Measurements from ENCODE around the gene FMO3. TPM values are rescaled to one million over a fixed set of nuclear protein-coding genes. Genes with fewer than 3 reads are reported as not detected.

Gene FMO3
- total RNA-seq, 1 donor from 2014 or later: not detected

- Mint-ChIP-seq H3K4me1 (ENCODE audit: low read depth) (peaks cover 2% of the 10 kb centered on the region), H3K27me3 (no peaks in the 10 kb centered on the region), H3K36me3 (ENCODE audit: insufficient read depth) (no peaks in the 10 kb centered on the region), H3K27ac (no peak overlapping the region), H3K4me3 (ENCODE audit: low read depth) (no peak overlapping the region), H3K9me3 (ENCODE audit: low read depth) (peaks cover 3% of the 10 kb centered on the region)
- TF ChIP-seq, protein P1, sequence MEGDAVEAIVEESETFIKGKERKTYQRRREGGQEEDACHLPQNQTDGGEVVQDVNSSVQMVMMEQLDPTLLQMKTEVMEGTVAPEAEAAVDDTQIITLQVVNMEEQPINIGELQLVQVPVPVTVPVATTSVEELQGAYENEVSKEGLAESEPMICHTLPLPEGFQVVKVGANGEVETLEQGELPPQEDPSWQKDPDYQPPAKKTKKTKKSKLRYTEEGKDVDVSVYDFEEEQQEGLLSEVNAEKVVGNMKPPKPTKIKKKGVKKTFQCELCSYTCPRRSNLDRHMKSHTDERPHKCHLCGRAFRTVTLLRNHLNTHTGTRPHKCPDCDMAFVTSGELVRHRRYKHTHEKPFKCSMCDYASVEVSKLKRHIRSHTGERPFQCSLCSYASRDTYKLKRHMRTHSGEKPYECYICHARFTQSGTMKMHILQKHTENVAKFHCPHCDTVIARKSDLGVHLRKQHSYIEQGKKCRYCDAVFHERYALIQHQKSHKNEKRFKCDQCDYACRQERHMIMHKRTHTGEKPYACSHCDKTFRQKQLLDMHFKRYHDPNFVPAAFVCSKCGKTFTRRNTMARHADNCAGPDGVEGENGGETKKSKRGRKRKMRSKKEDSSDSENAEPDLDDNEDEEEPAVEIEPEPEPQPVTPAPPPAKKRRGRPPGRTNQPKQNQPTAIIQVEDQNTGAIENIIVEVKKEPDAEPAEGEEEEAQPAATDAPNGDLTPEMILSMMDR (IDR thresholded peaks at IDR 0.05; ENCODE audit: unreplicated experiment): no peak
- no peak for DNase-seq (ENCODE audit: low spot score, unreplicated experiment)
Observed at GRCh38 chr1:171113382-171113781, 22.7 kb downstream of the FMO3 start.

DNA sequence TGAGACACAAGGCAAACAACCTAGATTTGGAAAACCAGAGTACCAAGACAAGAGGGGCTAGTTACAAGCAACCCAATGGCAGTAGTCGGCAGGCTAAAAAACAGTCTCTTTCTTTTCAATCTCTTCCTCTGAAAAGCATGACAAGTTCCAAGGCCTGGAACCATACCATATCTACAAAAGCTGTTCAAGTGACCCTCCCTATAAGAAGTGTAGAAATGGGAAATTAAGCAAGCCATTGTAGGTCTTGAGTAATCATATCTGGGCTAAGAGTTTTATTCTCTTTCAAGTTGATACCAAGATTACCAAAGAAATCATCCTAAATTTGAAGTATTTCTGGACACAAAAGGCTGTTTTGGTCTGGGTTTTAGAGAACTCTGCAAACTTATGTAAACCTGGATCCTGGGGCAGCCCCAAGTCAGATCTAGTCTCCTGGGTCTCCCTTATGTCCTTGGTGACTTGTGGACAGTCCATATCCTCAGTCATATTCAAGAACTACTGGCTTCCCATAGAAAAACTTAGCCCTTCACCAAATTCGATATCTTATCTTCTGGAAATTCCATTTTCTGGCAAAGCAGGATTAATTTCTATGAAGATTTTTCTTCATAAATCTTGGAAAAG lies 24.7 kb downstream of the FMO3 start:
- no peak for DNase-seq (ENCODE audit: low spot score, unreplicated experiment)
- H3K36me3 Mint-ChIP-seq (ENCODE audit: insufficient read depth): no peaks in the 10 kb centered on the region
- H3K4me3 Mint-ChIP-seq (ENCODE audit: low read depth): no peak overlapping the region
- no peak overlapping the region for H3K27ac Mint-ChIP-seq
- TF ChIP-seq, protein P1 (IDR thresholded peaks at IDR 0.05; ENCODE audit: unreplicated experiment): no peak
- no peaks in the 10 kb centered on the region for H3K9me3 Mint-ChIP-seq (ENCODE audit: low read depth)
- no peaks in the 10 kb centered on the region for H3K27me3 Mint-ChIP-seq
- peaks cover 7% of the 10 kb centered on the region for H3K4me1 Mint-ChIP-seq (ENCODE audit: low read depth)

DNA sequence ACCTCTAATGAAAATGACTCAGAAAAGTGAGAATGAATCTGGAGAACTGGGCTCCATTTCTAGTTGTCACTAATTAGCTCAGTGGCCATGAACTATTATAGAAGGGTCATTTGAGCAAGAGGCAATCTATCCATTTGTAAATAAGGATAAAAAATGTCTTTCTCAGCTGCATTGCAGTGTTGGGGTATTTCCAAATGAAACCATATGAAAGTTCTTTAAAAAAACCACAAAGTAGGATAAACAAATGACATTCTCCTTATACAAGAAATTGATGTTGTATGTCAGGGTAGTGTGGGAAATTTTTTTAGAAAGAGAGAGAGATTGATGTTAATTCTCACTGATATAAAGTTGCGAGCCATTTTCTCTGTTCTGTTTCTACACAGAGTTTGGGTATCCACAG lies 26.0 kb downstream of the FMO3 start:
- no peak for DNase-seq (ENCODE audit: low spot score, unreplicated experiment)
- H3K27ac Mint-ChIP-seq: no peak overlapping the region
- H3K36me3 Mint-ChIP-seq (ENCODE audit: insufficient read depth): no peaks in the 10 kb centered on the region
- TF ChIP-seq, protein P1 (IDR thresholded peaks at IDR 0.05; ENCODE audit: unreplicated experiment): no peak
- peaks cover 8% of the 10 kb centered on the region for H3K4me1 Mint-ChIP-seq (ENCODE audit: low read depth)
- H3K27me3 Mint-ChIP-seq: no peaks in the 10 kb centered on the region
- H3K9me3 Mint-ChIP-seq (ENCODE audit: low read depth): no peaks in the 10 kb centered on the region
- H3K4me3 Mint-ChIP-seq (ENCODE audit: low read depth): no peak overlapping the region

DNA sequence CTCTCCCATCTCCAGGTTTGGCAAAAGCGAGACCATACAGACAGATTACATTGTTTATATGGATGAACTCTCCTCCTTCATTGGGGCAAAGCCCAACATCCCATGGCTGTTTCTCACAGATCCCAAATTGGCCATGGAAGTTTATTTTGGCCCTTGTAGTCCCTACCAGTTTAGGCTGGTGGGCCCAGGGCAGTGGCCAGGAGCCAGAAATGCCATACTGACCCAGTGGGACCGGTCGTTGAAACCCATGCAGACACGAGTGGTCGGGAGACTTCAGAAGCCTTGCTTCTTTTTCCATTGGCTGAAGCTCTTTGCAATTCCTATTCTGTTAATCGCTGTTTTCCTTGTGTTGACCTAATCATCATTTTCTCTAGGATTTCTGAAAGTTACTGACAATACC lies 26.4 kb downstream of the FMO3 start:
- Mint-ChIP-seq H3K4me3 (ENCODE audit: low read depth) (no peak overlapping the region), H3K36me3 (ENCODE audit: insufficient read depth) (no peaks in the 10 kb centered on the region), H3K4me1 (ENCODE audit: low read depth) (peaks cover 8% of the 10 kb centered on the region), H3K27ac (no peak overlapping the region), H3K9me3 (ENCODE audit: low read depth) (no peaks in the 10 kb centered on the region), H3K27me3 (no peaks in the 10 kb centered on the region)
- TF ChIP-seq, protein P1 (IDR thresholded peaks at IDR 0.05; ENCODE audit: unreplicated experiment): no peak
- no peak for DNase-seq (ENCODE audit: low spot score, unreplicated experiment)

GRCh38 chr1:171119648-171120047 lies 28.9 kb downstream of the FMO3 start:
- TF ChIP-seq, protein P1 (IDR thresholded peaks at IDR 0.05; ENCODE audit: unreplicated experiment): no peak
- H3K27me3 Mint-ChIP-seq: no peaks in the 10 kb centered on the region
- no peak for DNase-seq (ENCODE audit: low spot score, unreplicated experiment)
- no peaks in the 10 kb centered on the region for H3K36me3 Mint-ChIP-seq (ENCODE audit: insufficient read depth)
- H3K27ac Mint-ChIP-seq: no peak overlapping the region
- H3K9me3 Mint-ChIP-seq (ENCODE audit: low read depth): no peaks in the 10 kb centered on the region
- H3K4me1 Mint-ChIP-seq (ENCODE audit: low read depth): peaks cover 8% of the 10 kb centered on the region
- no peak overlapping the region for H3K4me3 Mint-ChIP-seq (ENCODE audit: low read depth)
